Head of caudate nucleus (tissue), 42 donors: ENCODE results near the gene IDI1.
"Not testable (repeated sequence)": the region's sequence is repeated elsewhere in the genome, so short reads cannot be mapped to it uniquely, and the experiment has no call there.

Experiments used
- DNase-seq, 42 donors: peaks; one replicate each; pipeline versions ENCODE4 v3.0.0 to v3.0.0-alpha.2; 2020 to 2021; ENCODE audit warnings: mixed read lengths in 7 of 42
- intact Hi-C: fragments of 100-400 bp; cut with DNase I; formaldehyde crosslinking; loops from one replicate; pipeline ENCODE4 v1.15.0; 2022

IDI1 gene

GRCh38 chr10:1068380-1069361 is 19.8 kb upstream of the IDI1 start:
- intact Hi-C loops = no loop called here

GRCh38 chr10:1066734-1067133 is 17.8 kb upstream of the IDI1 start:
- peak in 13 of 42 donors; percentile 17 to 66 (median 38) for DNase-seq
- intact Hi-C loops = not testable (repeated sequence)

More at GRCh38 chr10:1068380-1069361, 19.8 kb upstream of the IDI1 start:
- DNase-seq = no peak

DNA sequence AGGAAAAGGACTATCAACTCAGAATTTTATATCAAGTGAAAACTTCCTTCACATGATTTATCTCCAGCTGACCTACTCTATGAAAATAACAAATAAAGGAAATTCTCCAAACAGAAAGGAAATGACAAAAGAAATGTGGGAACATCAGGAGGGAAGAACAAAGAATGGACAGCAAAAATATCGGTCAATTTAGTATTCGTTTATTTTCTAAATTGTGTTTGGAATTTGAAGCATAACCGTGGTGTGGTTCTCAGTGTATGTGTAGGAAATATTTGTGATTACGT is 16.0 kb upstream of the IDI1 start:
- DNase-seq = no peak
- intact Hi-C loops = no loop called here

- intact Hi-C loops = no loop called here
- peak in 23 of 42 donors; percentile 15 to 85 (median 55) for DNase-seq
These were observed 14.4 kb upstream of the IDI1 start for GRCh38 chr10:1063232-1063865.

GRCh38 chr10:1061930-1062774 is 13.2 kb upstream of the IDI1 start:
- intact Hi-C loops = no loop called here
- DNase-seq = no peak

GRCh38 chr10:1059902-1060301 is 11.0 kb upstream of the IDI1 start:
- DNase-seq = no peak
- intact Hi-C loops = no loop called here

DNA sequence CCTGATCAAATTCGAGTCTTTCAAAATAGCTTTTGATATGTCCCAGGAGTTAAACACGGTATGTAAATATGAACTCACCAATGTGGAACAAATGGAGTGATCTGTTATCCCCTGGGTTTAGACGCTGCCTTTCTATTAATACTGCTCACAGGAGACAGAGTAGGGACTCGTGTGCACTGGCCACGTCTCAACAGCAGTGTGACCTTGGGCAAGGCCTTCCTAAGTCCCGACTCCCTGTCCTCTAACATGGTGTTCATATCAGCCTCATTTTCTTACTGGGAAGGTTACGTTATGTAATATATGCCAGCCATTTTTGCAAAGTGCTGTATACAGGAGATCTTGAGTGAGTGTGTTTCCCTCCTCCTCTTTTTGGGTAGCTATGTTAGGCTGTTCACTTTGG is 9.1 kb upstream of the IDI1 start:
- no peak for DNase-seq
- intact Hi-C loops = no loop called here

DNA sequence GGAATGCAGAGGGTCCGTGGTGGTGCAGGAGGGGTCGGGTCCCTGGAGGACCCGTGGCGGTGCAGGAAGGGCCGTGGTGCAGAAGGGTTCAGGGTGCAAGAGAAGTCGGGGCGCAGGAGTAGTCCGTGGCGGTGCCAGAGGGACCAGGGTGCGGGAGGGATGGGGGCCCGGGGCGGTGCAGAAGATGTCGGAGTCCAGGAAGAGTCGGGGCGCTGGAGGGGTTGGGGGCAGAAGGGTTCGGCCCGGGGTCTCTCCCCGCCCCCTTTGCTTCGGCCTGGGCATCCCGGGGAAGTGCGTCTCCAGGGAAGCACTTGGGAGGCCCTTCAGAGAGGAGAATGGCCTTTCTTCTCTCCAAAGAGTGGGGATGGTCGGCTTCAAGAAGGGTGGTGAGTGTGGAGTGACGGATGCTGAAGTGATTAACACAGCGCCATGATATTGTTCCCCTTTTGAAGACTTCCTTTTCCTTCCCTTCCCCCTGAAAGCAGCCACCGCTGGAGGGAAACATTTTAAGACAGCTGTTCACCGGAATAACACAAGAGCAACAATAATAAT is 8.3 kb upstream of the IDI1 start:
- DNase-seq = no peak
- intact Hi-C loops = no loop called here

DNA sequence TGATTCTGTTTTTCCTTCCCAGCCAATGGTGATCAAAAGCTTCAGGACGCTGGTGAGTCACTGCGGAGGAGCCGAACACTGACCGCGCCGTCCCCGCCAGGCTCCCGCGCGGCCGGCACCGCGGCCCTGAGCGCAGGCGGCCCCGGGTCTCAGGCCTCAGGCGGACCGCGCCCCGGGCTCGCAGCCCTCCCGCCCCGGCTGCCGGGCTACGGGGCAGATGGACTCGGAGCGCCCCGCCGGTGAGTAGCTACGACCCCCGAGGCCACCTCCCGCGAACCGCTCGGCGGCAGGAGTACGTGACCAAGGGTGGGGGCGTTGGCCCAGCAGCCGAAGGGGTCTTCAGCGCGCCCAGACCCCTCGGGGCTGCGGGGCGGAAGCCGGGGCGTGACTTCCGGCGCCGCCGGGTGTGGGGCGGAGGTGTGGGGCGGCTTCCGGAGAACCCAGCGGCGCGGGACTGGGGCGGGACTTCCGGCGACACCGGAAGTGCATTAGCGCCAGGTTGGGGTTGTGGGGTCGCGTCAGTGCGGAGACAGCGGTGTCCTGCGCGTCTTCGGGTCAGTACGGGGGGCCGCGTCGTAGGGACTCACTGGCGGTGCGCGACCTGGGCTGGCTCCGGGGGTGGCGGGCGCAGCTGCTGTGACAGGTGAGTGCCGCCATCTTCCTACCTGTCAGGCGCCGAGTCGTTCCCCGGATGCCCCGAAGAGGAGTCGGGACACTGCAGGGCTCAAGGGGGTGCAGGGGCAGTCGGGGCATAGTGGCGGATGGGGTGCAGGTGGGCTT is 7.6 kb upstream of the IDI1 start, which contains the start of gene WDR37:
Gene WDR37 (plus strand): TSS at position 60 of the 780 bp plus-strand sequence. CDS start 15,771 bp downstream, outside the sequence.
- peak; percentile 67 to 96 (median 90) for DNase-seq
- intact Hi-C loops = loop anchor here (1.0 kb wide), 1 partner anchor 68 kb away; the partner anchor contains the start of gene GTPBP4

DNA sequence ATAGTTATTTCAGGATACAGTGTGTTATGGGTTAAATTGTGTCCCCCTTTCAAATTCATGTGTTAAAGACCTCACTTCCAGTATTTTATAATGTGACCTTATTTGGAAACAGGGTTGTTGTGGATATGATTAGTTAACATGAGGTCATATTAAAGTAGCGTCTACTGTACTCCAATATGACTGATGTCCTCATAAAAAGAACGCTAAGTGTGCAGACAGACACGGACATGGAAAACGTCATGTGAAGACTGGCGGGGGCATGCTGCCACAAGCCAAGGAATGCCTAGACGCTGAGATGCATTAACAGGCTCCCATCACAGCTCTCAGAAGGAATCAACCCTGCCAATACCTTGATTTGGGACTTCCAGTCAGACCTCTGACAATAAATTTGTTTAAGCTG is 5.8 kb upstream of the IDI1 start:
- intact Hi-C loops = no loop called here
- DNase-seq = no peak

- intact Hi-C loops = no loop called here
- no peak for DNase-seq
These were observed 1.6 kb upstream of the IDI1 start for GRCh38 chr10:1050554-1050953.

- no peak for DNase-seq
- intact Hi-C loops = no loop called here
These were observed 1.2 kb upstream of the IDI1 start for GRCh38 chr10:1050145-1050544.

- intact Hi-C loops = loop anchor here (5.0 kb wide), 1 partner anchor 117 kb away; the partner anchor contains the start of gene LARP4B
- peak in 3 of 42 donors; percentile 18 to 57 (median 44) for DNase-seq
These were observed 573 bp upstream of the IDI1 start for GRCh38 chr10:1049425-1049958.

GRCh38 chr10:1048349-1048731 is 579 bp downstream of the IDI1 start:
- intact Hi-C loops = loop anchor here (5.0 kb wide), 1 partner anchor 116 kb away; the partner anchor contains the start of gene LARP4B
- peak in 28 of 42 donors; percentile 15 to 67 (median 48) for DNase-seq

DNA sequence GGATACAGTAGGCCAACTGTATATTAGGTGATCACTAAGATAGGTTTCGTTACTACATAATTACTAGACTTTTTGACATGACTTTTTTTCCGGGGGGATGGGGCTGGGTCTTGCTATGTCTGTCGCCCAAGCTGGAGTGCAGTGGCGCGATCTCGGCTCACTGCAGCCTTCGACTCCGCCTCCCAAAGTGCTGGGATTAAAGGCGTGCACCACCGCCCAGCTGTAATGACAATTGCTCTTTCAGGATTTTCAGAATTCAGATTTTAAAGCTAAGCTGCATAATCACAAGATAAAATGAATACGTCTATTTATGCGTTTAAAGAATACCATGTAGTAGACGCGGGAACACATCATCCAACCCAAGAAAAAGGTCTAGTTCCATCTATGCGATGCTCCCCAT is 982 bp downstream of the IDI1 start:
- peak in 12 of 42 donors; percentile 11 to 53 (median 26) for DNase-seq
- intact Hi-C loops = loop anchor here (5.0 kb wide), 1 partner anchor 116 kb away; the partner anchor contains the start of gene LARP4B

DNA sequence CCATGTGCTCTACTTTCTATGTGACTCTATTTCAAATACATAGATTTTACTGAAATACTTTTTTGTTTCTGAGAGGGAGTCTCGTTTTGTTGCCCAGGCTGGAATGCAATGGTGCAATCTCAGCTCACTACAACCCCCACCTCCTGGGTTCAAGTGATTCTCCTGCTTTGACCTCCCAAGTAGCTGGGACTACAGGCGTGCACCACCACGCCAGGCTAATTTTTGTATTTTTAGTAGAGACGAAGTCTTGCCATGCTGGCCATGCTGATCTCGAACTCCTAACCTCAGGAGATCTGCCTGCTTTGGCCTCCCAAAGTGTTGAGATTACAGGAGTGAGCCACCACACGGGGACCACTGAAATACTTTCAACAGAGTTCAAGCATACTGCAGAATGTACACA is 3.5 kb downstream of the IDI1 start:
- no peak for DNase-seq
- intact Hi-C loops = loop anchor here (5.0 kb wide), 1 partner anchor 113 kb away; the partner anchor contains the start of gene LARP4B

GRCh38 chr10:1044964-1045363 is 4.0 kb downstream of the IDI1 start:
- intact Hi-C loops = loop anchor here (5.0 kb wide), 1 partner anchor 113 kb away; the partner anchor contains the start of gene LARP4B
- DNase-seq = no peak

GRCh38 chr10:1044146-1044545 is 4.8 kb downstream of the IDI1 start:
- intact Hi-C loops = no loop called here

More at GRCh38 chr10:1044146-1044545, 4.8 kb downstream of the IDI1 start:
- DNase-seq = no peak
